HG02852 (cell line): ENCODE results near the gene MED15.
"Not testable (repeated sequence)": the region's sequence is repeated elsewhere in the genome, so short reads cannot be mapped to it uniquely, and the experiment has no call there.

Source experiments
- ATAC-seq: cut with Tn5 transposase; IDR thresholded peaks from one replicate; pipeline ENCODE4 v1.9.1; 2021; ENCODE audit warnings: mild to moderate bottlenecking, moderate library complexity; ENCODE audit not compliant: unreplicated experiment

MED15 gene

GRCh38 chr22:20619045-20619892, 111.9 kb downstream of the MED15 start:
- no peak for ATAC-seq

- ATAC-seq, result not testable (repeated sequence)
Observed at GRCh38 chr22:20619893-20620194, 112.4 kb downstream of the MED15 start.

GRCh38 chr22:20621162-20621561, 113.8 kb downstream of the MED15 start:
- no peak for ATAC-seq

- no peak for ATAC-seq
Observed at GRCh38 chr22:20622650-20623339, 115.4 kb downstream of the MED15 start.

GRCh38 chr22:20624161-20624616, 116.8 kb downstream of the MED15 start:
- ATAC-seq, result peak; percentile 76

- no peak for ATAC-seq
Observed at GRCh38 chr22:20625270-20625669, 117.9 kb downstream of the MED15 start.

GRCh38 chr22:20626811-20627210, 119.4 kb downstream of the MED15 start:
- ATAC-seq, result no peak

- no peak for ATAC-seq
Observed at GRCh38 chr22:20627432-20627831, 120.0 kb downstream of the MED15 start.

GRCh38 chr22:20628081-20628939, 120.9 kb downstream of the MED15 start:
- no peak for ATAC-seq

- ATAC-seq, result no peak
Observed at GRCh38 chr22:20629401-20629800, 122.0 kb downstream of the MED15 start.

- no peak for ATAC-seq
Observed at GRCh38 chr22:20630873-20631617, 123.6 kb downstream of the MED15 start.

- ATAC-seq, result no peak
Observed at GRCh38 chr22:20632082-20632481, 124.7 kb downstream of the MED15 start.

GRCh38 chr22:20632518-20632917, 125.1 kb downstream of the MED15 start:
- no peak for ATAC-seq

- ATAC-seq, result no peak
Observed at GRCh38 chr22:20634560-20635226, 127.3 kb downstream of the MED15 start.

GRCh38 chr22:20635227-20635591, 127.8 kb downstream of the MED15 start:
- ATAC-seq, result no peak

GRCh38 chr22:20636075-20636812, 128.8 kb downstream of the MED15 start:
- ATAC-seq, result no peak

GRCh38 chr22:20636945-20637344, 129.5 kb downstream of the MED15 start:
- no peak for ATAC-seq
